ENCODE results near the gene KCNT1. TPM values are rescaled to one million over a fixed set of nuclear protein-coding genes. Genes with fewer than 3 reads are reported as not detected.

The KCNT1 gene
- total RNA-seq, 2 donors from 2014 or later: not detected

DNA sequence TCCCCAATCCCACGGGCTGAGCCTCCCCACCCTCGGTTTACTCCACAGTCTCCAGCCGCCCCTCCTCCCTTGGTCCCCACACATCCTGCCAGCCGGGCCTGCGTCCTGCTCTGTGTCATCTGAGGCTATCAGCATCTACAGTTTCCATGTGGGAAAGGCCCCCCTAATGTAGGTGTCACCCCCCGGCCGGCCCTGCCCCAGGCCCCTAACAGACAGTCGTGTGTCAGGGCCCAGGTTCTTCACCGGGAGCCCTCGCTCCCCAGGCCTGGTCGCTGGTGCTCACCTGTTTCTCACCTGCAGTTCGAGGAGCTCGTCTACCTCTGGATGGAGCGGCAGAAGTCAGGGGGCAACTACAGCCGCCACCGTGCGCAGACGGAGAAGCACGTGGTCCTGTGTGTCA is 62.7 kb downstream of the KCNT1 start:
- Mint-ChIP-seq H3K9me3 (no peaks in the 10 kb centered on the region), H3K36me3 (ENCODE audit: low read depth) (no peaks in the 10 kb centered on the region), H3K27me3 (no peaks in the 10 kb centered on the region), H3K4me1 (no peaks in the 10 kb centered on the region), H3K4me3 (no peak overlapping the region), H3K27ac (no peak overlapping the region)
- no peak for ATAC-seq (replicated peaks)

DNA sequence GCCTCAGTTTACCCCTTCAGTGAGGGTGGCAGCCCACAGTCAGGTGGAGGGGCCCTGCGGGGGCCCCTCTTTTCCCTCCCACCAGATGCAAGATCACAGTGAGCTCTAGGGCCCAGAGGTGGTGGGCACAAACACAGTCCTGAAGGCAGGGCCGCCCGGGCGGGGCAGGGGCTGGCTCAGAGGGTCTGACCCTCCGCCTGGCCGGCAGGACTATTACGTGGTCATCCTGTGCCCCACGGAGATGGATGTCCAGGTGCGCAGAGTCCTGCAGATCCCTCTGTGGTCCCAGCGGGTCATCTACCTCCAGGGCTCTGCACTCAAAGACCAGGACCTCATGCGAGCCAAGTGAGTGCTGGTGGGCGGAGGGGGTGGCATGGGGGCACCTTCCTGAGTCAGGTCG is 63.4 kb downstream of the KCNT1 start:
- no peaks in the 10 kb centered on the region for H3K4me1 Mint-ChIP-seq
- no peaks in the 10 kb centered on the region for H3K27me3 Mint-ChIP-seq
- ATAC-seq (replicated peaks): no peak
- H3K36me3 Mint-ChIP-seq (ENCODE audit: low read depth): no peaks in the 10 kb centered on the region
- no peaks in the 10 kb centered on the region for H3K9me3 Mint-ChIP-seq
- H3K27ac Mint-ChIP-seq: no peak overlapping the region
- H3K4me3 Mint-ChIP-seq: no peak overlapping the region

DNA sequence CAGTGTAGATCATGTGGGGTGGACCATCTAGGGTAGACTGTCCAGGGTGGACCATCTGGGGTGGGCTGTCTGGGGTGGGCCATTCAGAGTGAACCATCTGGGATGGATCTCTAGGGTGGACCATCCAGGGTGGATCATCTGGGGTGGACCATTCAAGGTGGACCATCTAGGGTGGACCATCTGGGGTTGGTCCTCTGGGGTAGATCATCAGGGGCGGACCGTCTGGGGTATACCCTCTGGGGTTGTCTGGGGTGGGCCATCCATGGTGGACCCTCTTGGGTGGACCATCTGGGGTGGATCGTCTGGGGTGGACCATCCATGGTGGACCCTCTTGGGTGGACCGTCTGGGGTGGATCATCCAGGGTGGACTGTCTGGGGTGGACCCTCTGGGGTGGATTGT is 64.3 kb downstream of the KCNT1 start:
- H3K4me1 Mint-ChIP-seq: no peaks in the 10 kb centered on the region
- no peaks in the 10 kb centered on the region for H3K36me3 Mint-ChIP-seq (ENCODE audit: low read depth)
- no peaks in the 10 kb centered on the region for H3K9me3 Mint-ChIP-seq
- H3K27ac Mint-ChIP-seq: no peak overlapping the region
- ATAC-seq (replicated peaks): no peak
- H3K27me3 Mint-ChIP-seq: no peaks in the 10 kb centered on the region
- H3K4me3 Mint-ChIP-seq: no peak overlapping the region

DNA sequence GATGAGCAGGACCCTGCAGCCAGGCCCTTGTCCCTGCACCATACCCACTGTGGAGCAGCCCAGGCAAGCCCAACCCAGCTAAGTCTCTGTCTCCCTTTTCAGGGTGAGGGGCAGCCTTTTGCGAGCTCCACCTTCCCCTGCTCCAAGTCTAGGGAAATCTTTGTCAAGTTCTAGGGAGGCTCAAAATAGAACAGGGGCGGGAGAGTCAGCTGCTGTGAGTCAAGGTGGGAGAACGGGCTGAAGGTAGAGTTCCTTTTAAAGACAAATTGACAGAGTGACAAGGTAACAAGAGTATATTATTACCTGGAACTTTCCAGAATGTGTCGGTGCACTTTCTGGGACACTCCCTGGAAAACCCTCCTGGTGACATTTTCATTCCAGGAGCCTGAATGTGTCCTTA is 64.7 kb downstream of the KCNT1 start:
- H3K4me3 Mint-ChIP-seq: no peak overlapping the region
- H3K27me3 Mint-ChIP-seq: no peaks in the 10 kb centered on the region
- no peaks in the 10 kb centered on the region for H3K9me3 Mint-ChIP-seq
- no peak for ATAC-seq (replicated peaks)
- H3K4me1 Mint-ChIP-seq: no peaks in the 10 kb centered on the region
- H3K27ac Mint-ChIP-seq: no peak overlapping the region
- H3K36me3 Mint-ChIP-seq (ENCODE audit: low read depth): no peaks in the 10 kb centered on the region

DNA sequence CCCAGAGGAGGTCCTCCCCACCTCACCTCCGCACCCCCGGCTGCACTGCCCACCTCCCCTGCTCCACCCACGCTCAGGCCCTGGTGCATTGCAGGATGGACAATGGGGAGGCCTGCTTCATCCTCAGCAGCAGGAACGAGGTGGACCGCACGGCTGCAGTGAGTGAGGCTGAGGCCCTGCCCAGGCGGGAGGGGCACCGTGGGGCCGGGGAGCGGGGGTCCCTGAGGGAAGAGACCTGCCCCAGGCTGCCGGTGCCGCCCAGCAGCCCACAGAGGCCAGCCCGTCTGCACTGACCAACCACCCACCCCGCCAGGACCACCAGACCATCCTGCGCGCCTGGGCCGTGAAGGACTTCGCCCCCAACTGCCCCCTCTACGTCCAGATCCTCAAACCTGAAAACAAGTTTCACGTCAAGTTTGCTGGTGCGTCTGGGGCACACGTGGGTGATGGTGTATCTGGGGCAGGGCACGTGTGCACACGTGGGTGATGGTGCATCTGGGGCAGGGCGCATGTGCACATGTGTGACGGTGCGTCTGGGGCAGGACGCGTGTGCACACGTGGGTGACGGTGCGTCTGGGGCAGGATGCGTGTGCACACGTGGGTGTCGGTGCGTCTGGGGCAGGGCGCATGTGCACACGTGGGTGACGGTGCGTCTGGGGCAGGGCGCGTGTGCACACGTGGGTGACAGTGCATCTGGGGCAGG is 66.7 kb downstream of the KCNT1 start:
- Mint-ChIP-seq H3K27ac (no peak overlapping the region), H3K27me3 (no peaks in the 10 kb centered on the region), H3K4me3 (no peak overlapping the region), H3K4me1 (no peaks in the 10 kb centered on the region), H3K9me3 (no peaks in the 10 kb centered on the region), H3K36me3 (ENCODE audit: low read depth) (no peaks in the 10 kb centered on the region)
- no peak for ATAC-seq (replicated peaks)

DNA sequence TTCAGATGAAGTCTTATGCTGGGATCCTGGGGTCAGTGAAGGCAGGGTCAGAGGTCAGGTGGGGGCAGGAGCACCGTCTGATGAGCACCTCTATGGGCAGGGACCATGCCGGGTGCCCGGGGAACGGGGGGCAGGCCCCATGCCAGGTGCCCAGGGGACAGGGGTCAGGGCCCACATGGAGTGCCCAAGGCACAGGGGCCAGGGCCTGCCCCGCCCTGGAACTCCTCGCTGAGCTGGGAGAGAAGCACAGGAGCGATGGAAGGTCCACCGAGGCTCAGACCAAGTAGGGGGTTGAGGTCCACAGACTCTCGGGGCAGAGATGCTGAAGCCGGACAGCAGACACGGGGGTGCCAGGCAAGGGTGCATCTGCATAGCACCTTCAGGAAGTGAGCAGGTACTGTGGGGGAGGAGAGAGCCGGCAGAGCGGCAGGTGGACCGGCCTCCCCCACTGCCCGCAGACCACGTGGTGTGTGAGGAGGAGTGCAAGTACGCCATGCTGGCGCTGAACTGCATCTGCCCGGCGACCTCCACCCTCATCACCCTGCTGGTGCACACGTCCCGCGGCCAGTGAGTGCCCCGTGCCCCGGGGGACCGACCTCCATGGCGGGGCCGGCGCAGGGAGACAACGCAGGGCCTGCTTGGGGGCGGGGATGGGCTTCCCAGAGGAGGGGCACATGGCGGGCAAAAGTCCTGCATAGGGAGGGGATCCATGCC is 67.7 kb downstream of the KCNT1 start:
- H3K36me3 Mint-ChIP-seq (ENCODE audit: low read depth): no peaks in the 10 kb centered on the region
- H3K9me3 Mint-ChIP-seq: no peaks in the 10 kb centered on the region
- no peaks in the 10 kb centered on the region for H3K4me1 Mint-ChIP-seq
- no peaks in the 10 kb centered on the region for H3K27me3 Mint-ChIP-seq
- no peak overlapping the region for H3K4me3 Mint-ChIP-seq
- no peak for ATAC-seq (replicated peaks)
- H3K27ac Mint-ChIP-seq: no peak overlapping the region

DNA sequence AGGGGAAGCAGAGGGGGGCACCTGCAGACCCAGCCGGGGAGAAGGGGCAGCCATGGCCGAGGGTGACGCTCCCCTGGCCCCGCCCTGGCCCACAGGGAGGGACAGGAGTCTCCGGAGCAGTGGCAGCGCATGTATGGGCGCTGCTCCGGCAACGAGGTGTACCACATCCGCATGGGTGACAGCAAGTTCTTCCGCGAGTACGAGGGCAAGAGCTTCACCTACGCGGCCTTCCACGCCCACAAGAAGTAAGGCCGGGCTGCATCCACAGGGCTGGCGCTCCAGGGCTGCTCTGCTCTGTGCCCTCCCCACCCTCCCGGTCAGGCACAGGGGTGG is 68.2 kb downstream of the KCNT1 start:
- no peaks in the 10 kb centered on the region for H3K9me3 Mint-ChIP-seq
- H3K36me3 Mint-ChIP-seq (ENCODE audit: low read depth): no peaks in the 10 kb centered on the region

DNA sequence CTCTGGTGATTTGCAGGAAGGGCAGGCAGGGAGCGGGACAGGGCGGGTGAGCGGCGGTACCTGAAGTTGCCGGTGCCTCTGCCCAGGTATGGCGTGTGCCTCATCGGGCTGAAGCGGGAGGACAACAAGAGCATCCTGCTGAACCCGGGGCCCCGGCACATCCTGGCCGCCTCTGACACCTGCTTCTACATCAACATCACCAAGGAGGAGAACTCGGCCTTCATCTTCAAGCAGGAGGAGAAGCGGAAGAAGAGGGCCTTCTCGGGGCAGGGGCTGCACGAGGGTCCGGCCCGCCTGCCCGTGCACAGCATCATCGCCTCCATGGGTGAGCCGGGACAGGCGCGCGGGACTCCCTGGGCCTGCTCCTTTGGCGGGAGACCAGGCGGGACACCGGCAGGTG is 68.8 kb downstream of the KCNT1 start:
- Mint-ChIP-seq H3K4me3 (no peak overlapping the region), H3K9me3 (no peaks in the 10 kb centered on the region), H3K27me3 (no peaks in the 10 kb centered on the region), H3K27ac (no peak overlapping the region), H3K36me3 (ENCODE audit: low read depth) (no peaks in the 10 kb centered on the region), H3K4me1 (no peaks in the 10 kb centered on the region)
- no peak for ATAC-seq (replicated peaks)

More for the DNA sequence above, 68.2 kb downstream of the KCNT1 start:
- H3K4me1 Mint-ChIP-seq: no peaks in the 10 kb centered on the region
- ATAC-seq (replicated peaks): peak; percentile 32
- no peaks in the 10 kb centered on the region for H3K27me3 Mint-ChIP-seq
- no peak overlapping the region for H3K4me3 Mint-ChIP-seq
- no peak overlapping the region for H3K27ac Mint-ChIP-seq

DNA sequence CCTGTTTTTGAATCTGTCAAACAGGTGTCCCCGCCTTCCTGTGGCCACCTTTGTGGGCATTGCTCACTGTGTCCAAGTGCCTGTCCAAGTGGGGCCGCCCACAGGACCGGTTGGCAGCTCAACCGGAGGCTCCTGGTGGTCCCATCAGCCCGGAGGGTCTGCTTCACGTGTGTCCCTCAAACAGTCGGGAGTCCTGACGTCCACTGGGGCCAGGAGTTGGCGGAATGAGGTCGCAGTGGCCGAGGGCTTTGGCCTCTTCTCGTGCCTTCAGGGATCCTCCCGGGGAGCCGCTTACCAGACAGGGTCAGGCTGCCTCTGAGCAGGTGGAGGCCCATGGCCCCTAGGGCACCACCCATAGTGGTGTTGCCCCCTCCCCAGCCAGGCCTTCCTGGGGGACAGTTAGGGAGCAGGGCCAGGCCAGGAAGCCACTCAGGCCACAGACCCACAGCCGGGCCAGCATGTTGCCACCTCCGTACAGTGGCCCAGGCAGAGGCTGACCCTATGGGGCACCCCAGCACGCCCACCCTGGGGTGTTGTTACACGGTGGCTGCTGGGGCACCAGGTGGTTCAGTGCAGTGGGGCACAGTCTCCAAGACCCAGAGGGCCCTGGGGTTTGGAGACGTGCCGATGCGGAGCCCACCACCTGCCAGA is 69.5 kb downstream of the KCNT1 start:
- Mint-ChIP-seq H3K4me1 (no peaks in the 10 kb centered on the region), H3K36me3 (ENCODE audit: low read depth) (no peaks in the 10 kb centered on the region), H3K27ac (no peak overlapping the region), H3K4me3 (no peak overlapping the region), H3K9me3 (no peaks in the 10 kb centered on the region), H3K27me3 (no peaks in the 10 kb centered on the region)
- ATAC-seq (replicated peaks): no peak

DNA sequence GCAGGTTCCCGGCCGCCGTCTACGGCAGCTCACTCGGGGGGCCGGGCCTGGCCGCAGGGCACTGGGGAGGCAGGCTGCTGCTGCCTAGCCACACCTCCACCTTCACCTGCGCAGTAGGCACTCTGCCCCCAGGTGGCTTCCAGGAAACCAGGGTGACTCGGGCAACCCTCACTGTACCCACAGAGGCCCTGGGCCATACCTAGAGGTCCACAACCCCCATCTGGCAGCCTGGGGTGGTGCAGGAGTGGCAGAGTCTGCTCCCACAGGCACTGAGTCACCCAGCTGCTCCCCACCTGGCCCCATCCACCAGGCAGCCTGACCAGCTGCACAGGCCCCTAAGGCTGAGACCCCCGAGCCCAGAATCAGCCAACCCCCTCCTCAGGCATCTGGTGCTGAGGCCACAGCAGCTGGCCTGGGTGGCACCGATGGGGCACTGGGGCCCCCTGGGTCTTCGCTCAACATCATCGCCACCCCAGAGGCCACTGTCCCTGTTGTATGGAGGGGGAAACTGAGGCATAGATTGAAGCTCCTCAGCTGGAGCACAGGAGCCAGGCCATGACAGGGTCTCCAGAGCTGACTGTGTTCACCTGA is 70.2 kb downstream of the KCNT1 start:
- peak; percentile 28 for ATAC-seq (replicated peaks)
- Mint-ChIP-seq H3K36me3 (ENCODE audit: low read depth) (no peaks in the 10 kb centered on the region), H3K4me3 (no peak overlapping the region), H3K4me1 (no peaks in the 10 kb centered on the region), H3K27ac (no peak overlapping the region), H3K27me3 (no peaks in the 10 kb centered on the region), H3K9me3 (no peaks in the 10 kb centered on the region)

DNA sequence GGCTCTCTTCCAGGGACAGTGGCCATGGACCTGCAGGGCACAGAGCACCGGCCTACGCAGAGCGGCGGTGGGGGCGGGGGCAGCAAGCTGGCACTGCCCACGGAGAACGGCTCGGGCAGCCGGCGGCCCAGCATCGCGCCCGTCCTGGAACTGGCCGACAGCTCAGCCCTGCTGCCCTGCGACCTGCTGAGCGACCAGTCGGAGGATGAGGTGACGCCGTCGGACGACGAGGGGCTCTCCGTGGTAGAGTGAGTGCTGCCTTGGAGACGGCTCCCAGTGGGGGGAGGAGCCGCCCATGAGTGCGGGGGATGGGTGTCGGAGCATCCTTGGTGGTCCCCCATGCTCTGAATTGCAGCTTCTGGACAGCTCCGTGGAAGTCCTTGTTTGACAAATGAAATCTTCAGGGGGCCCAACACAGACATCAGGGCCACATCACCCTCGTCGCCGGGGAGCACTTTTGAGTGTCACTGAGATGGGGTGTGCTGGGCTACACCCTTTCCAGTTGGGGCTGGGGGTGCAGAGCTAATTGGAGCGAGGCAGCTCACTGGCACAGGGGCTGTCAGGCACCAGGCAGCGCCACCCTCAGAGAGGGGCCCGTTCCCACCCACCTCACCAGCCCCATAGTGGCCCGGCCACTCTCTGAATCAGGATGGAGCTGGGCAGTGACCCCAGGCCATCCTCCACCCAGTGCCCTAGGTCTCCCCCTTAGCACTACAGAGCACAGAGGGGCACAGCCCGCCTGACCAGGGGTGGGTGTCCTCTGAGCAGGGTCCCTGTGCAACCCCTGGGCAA is 70.9 kb downstream of the KCNT1 start:
- Mint-ChIP-seq H3K27me3 (no peaks in the 10 kb centered on the region), H3K9me3 (no peaks in the 10 kb centered on the region)
- ATAC-seq (replicated peaks): no peak

DNA sequence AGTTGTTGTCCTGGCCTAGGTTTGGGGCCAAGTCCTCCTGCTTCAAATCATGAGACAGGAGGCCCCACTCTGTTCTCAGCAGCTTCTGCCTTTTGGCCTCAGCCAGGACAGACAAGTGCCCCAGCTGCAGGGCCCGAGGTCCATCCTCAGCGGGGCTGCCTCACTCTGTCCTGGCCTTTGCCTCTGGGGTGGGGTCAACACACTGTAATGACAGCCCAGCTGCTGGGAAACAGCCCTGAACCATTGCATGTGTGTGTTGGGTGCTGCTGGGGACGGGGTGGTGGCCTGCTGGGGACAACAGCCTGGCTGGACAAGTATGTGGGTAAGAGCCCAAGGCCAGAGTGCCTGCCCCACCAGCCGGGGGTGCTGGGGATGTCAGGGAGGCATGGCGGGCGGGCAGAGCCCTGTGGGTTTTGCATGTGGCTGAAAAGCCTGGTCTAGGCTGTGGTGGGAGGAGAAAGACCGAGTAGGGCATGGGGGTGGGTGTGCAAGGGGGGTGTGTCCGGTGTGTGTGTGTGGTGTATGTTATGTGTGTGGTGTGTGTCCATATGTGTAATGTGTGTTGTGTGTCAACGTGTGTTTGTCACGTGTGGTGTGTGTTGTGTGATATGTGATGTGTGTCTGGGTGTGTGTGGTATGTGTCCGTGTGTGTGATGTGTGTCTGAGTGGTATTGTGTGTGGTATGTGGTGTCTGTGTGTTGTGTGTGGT is 71.7 kb downstream of the KCNT1 start:
- H3K27me3 Mint-ChIP-seq: no peaks in the 10 kb centered on the region
- no peak overlapping the region for H3K27ac Mint-ChIP-seq
- H3K9me3 Mint-ChIP-seq: no peaks in the 10 kb centered on the region
- H3K36me3 Mint-ChIP-seq (ENCODE audit: low read depth): no peaks in the 10 kb centered on the region
- no peak overlapping the region for H3K4me3 Mint-ChIP-seq
- no peaks in the 10 kb centered on the region for H3K4me1 Mint-ChIP-seq
- no peak for ATAC-seq (replicated peaks)

More for the DNA sequence above, 70.9 kb downstream of the KCNT1 start:
- no peak overlapping the region for H3K4me3 Mint-ChIP-seq
- H3K36me3 Mint-ChIP-seq (ENCODE audit: low read depth): no peaks in the 10 kb centered on the region
- no peaks in the 10 kb centered on the region for H3K4me1 Mint-ChIP-seq
- no peak overlapping the region for H3K27ac Mint-ChIP-seq

DNA sequence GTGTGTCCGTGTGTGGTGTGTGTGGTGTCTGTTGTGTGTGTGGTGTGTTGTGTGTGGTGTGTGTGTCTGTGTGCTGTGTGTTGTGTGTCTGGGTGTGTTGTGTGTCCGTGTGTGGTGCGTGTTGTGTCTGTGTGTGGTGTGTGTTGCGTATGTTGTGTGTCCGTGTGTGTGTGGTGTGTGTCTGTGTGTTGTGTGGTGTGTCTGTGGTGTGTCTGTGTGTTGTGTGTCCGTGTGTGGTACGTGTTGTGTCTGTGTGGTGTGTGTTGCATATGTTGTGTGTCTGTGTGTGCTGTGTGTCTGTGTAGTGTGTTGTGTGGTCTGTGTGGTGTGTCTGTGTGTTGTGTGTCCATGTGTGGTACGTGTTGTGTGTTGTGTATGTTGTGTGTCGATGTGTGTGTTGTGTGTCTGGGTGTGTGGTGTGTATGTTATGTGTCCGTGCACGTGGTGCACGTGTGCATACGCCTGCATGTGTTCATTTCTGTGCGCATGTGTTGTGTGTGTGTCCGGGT is 72.3 kb downstream of the KCNT1 start:
- no peaks in the 10 kb centered on the region for H3K27me3 Mint-ChIP-seq
- no peaks in the 10 kb centered on the region for H3K9me3 Mint-ChIP-seq
- H3K4me3 Mint-ChIP-seq: no peak overlapping the region
- no peaks in the 10 kb centered on the region for H3K36me3 Mint-ChIP-seq (ENCODE audit: low read depth)
- H3K4me1 Mint-ChIP-seq: no peaks in the 10 kb centered on the region
- no peak for ATAC-seq (replicated peaks)
- H3K27ac Mint-ChIP-seq: no peak overlapping the region
